Medulla oblongata (tissue), 1 donor: Measurements from ENCODE around the gene ANXA8L1.
"Not testable (repeated sequence)": the region's sequence is repeated elsewhere in the genome, so short reads cannot be mapped to it uniquely, and the experiment has no call there.

Experiments
- DNase-seq: peaks from one replicate; pipeline ENCODE4 v3.0.0-alpha.2; 2015; ENCODE audit errors: extremely low spot score

The ANXA8L1 gene

GRCh38 chr10:46397767-46398166 is 22.2 kb downstream of the ANXA8L1 start:
- DNase-seq: peak; percentile 1

GRCh38 chr10:46398212-46398886 is 22.8 kb downstream of the ANXA8L1 start:
- DNase-seq: peak; percentile 3

- DNase-seq: not testable (repeated sequence)
Measured at GRCh38 chr10:46409556-46409955, 34.0 kb downstream of the ANXA8L1 start.

GRCh38 chr10:46411123-46411522 is 35.5 kb downstream of the ANXA8L1 start:
- DNase-seq: not testable (repeated sequence)

GRCh38 chr10:46412665-46413064 is 37.1 kb downstream of the ANXA8L1 start:
- not testable (repeated sequence) for DNase-seq

GRCh38 chr10:46415291-46415690 is 39.7 kb downstream of the ANXA8L1 start:
- DNase-seq: not testable (repeated sequence)

GRCh38 chr10:46418283-46418682 is 42.7 kb downstream of the ANXA8L1 start:
- not testable (repeated sequence) for DNase-seq

DNA sequence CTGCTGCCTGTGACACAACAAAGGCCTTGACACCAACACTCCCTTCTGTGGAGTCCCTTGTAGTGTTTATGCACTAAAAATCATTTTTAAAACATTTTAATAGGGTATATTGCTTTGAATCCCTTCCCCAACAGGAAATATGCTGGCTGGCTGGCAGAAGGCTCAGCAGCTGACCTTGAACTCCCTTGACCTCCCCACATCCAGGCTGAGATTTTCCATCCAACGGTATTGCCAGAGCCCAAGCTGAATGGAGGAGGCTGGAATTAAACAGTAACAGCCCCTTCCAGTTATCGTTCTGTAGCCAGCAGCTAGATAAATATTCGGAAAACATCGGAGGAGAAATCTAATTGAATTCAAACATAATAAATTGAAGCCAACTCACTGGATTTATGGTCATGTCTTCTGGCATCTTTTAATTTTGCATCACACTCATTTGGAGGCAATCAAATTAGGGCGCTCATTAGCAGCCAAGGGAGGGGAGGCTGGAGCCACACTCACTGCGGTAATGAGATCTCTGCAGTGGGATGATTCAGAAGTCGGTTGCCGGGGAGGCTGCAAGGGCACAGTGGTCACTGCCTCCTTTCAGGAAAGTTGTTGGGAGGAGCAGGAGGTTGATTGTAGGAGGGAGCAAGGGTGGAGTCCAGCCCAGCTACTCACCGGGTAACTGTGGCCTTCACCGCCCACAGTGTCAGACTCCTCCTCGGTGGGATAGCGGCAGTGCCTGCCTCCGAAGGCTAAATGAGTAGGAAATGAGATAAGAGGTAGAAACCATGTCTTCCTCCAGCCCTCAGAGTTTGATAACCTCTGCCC is 44.2 kb downstream of the ANXA8L1 start:
- DNase-seq: not testable (repeated sequence)

GRCh38 chr10:46423550-46423949 is 48.0 kb downstream of the ANXA8L1 start:
- not testable (repeated sequence) for DNase-seq

DNA sequence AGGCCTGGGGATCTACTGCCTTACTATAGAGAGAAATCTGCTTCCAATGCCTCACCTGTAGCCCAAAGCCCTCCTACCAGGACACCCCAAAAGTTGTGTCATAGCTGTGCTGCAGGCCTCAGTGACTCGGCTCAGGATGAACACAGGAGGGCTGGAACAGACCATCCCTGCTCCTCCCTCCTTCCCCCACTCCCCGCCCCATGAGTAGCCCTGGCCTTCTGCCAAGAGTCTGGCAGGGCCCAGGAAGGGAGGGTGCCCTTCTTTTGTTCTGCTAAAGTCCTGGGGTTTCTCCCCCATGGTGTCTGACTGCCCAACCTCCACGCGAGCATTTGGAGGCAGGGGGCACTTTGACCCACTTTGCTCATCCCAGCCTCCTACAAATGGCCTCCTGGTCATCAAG is 65.4 kb downstream of the ANXA8L1 start:
- DNase-seq: not testable (repeated sequence)
